Keratinocyte (primary cell): ENCODE data around the gene UNC13A.

ENCODE experiments used
- EZH2 ChIP-seq: IDR thresholded peaks from one replicate; pipeline ENCODE4 v1.6.1; 2012; ENCODE audit warnings: inconsistent platforms, mild to moderate bottlenecking, low read length, moderate library complexity
- TF ChIP-seq, protein P1 (sequence below), 3 experiments: IDR thresholded peaks in 1 of 3; conservative IDR thresholded peaks in 1 of 3; optimal IDR thresholded peaks in 1 of 3; 2 replicates in 2 of 3; 3 replicates in 1 of 3; pipeline versions ENCODE3 to v1.5.1; 2011; ENCODE audit warnings: low read length in 3 of 3, mild to moderate bottlenecking in 3 of 3, moderate library complexity in 2 of 3, control low read depth in 1 of 3, inconsistent platforms in 1 of 3; ENCODE audit not compliant: insufficient read depth in 2 of 3; ENCODE audit errors: extremely low read depth in 1 of 3

DNA sequence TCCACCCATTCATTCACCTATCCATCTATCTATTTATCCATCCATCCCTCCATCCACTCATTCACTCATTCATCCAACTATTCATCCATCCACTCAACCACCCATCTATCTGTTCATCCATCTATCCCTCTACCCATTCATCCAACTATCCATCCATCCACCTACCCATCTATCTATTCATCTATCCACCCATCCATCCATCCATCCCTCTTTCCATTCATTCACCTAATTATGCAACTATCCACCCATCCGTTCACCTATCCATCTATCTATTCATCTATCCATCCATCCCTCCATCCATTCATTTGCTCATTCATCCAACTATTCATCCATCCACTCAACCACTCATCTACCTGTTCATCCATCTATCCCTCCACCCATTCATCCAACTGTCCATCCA is 54.5 kb downstream of the UNC13A start:
- TF ChIP-seq, protein P1, sequence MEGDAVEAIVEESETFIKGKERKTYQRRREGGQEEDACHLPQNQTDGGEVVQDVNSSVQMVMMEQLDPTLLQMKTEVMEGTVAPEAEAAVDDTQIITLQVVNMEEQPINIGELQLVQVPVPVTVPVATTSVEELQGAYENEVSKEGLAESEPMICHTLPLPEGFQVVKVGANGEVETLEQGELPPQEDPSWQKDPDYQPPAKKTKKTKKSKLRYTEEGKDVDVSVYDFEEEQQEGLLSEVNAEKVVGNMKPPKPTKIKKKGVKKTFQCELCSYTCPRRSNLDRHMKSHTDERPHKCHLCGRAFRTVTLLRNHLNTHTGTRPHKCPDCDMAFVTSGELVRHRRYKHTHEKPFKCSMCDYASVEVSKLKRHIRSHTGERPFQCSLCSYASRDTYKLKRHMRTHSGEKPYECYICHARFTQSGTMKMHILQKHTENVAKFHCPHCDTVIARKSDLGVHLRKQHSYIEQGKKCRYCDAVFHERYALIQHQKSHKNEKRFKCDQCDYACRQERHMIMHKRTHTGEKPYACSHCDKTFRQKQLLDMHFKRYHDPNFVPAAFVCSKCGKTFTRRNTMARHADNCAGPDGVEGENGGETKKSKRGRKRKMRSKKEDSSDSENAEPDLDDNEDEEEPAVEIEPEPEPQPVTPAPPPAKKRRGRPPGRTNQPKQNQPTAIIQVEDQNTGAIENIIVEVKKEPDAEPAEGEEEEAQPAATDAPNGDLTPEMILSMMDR (optimal IDR thresholded peaks at IDR 0.05 in 1 of 3, IDR thresholded peaks at IDR 0.05 in 1 of 3, conservative IDR thresholded peaks at IDR 0.05 in 1 of 3; ENCODE audit: extremely low read depth in 1 of 3, insufficient read depth in 2 of 3, low read length in 3 of 3), result no peak
- no peak for TF ChIP-seq EZH2
